Neuron (in vitro differentiated cells): ENCODE data around the gene RCOR1.
"Not testable (repeated sequence)": the region's sequence is repeated elsewhere in the genome, so short reads cannot be mapped to it uniquely, and the experiment has no call there.

Experiments
- H2AFZ ChIP-seq: one replicate; pipeline ENCODE4 v1.6.1; 2013; ENCODE audit warnings: low read depth, mild to moderate bottlenecking, inconsistent platforms, low read length, moderate library complexity
- H3K27me3 ChIP-seq: one replicate; pipeline ENCODE4 v1.6.1; 2013; ENCODE audit warnings: low read length; ENCODE audit not compliant: insufficient read depth
- H3K36me3 ChIP-seq: one replicate; pipeline ENCODE4 v1.6.1; 2013; ENCODE audit warnings: low read length; ENCODE audit not compliant: insufficient read depth
- H3K4me1 ChIP-seq: one replicate; pipeline ENCODE4 v1.6.1; 2013; ENCODE audit warnings: low read length; ENCODE audit not compliant: insufficient read depth
- H3K4me3 ChIP-seq: 2 replicates; pipeline ENCODE4 v1.5.1; 2013; ENCODE audit warnings: mild to moderate bottlenecking, low read length, moderate library complexity
- H3K9me3 ChIP-seq: one replicate; pipeline ENCODE4 v1.6.1; 2013; ENCODE audit warnings: low read length

RCOR1 gene

DNA sequence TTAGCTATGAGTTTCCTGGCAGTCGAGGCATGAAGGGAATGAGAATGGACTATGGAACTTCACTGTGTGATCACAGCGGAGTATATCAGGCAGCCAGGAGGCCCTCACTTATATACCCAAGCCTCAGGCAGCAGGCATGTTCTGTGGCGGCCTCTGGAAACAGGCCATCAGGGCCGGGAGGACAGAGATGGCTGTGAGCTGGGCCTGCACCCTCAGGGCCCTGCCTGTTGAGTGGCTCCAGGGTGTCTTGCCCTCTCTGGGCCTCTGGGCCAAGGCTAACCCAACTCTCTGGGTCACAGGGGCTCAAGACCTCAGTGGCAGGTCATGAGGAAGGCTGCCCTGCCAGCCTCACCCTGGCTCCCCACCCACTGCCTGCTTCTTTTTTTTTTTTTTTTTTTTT lies 33.9 kb upstream of the RCOR1 start:
- Histone ChIP-seq H2AFZ (no peak overlapping the region), H3K4me1 (no peaks in the 10 kb centered on the region), H3K9me3 (no peaks in the 10 kb centered on the region), H3K4me3 (no peak overlapping the region), H3K27me3 (peaks cover 13% of the 10 kb centered on the region), H3K36me3 (no peaks in the 10 kb centered on the region)

DNA sequence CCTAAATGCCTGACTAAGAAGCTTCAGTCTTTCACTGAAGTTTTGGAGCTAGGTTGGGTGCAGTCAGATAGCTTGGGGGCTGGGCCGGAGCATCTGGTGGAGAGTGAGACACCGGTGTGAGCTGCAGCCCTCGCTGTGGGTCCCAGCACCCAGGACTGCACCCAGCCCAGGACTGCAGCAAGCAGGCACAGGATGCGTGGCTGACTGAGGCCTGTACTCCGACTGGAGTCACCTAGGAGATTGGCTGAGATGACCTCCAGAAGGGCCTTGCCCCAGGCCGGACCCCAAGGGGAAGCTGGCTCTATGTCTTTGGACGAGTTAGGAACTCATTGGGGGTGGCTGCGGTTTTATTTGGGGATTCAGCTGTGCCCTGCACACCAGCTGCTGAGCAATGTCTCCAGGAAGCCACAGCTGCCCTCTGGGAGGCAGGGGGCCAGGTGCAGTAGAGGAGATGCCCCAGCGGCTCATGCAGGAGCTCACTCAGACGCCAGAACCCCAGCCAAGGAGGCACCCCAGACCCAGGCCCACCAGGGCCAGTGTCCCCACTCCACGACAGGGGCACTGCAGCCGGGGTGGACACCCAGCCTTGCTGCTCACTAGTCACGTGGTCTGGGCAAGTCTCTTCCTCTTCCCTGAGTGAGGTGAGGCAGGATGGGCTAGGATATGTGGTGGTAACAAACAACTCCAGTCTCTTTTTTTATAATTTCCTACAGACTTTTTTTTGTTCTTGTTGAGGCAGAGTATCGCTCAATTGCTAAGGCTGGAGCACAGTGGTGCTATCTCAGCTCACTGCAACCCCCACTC lies 31.8 kb upstream of the RCOR1 start:
- peaks cover 10% of the 10 kb centered on the region for H3K27me3 ChIP-seq
- no peaks in the 10 kb centered on the region for H3K4me1 ChIP-seq
- H3K4me3 ChIP-seq, result no peak overlapping the region
- peaks cover 2% of the 10 kb centered on the region for H3K9me3 ChIP-seq
- no peaks in the 10 kb centered on the region for H3K36me3 ChIP-seq
- no peak overlapping the region for H2AFZ ChIP-seq

DNA sequence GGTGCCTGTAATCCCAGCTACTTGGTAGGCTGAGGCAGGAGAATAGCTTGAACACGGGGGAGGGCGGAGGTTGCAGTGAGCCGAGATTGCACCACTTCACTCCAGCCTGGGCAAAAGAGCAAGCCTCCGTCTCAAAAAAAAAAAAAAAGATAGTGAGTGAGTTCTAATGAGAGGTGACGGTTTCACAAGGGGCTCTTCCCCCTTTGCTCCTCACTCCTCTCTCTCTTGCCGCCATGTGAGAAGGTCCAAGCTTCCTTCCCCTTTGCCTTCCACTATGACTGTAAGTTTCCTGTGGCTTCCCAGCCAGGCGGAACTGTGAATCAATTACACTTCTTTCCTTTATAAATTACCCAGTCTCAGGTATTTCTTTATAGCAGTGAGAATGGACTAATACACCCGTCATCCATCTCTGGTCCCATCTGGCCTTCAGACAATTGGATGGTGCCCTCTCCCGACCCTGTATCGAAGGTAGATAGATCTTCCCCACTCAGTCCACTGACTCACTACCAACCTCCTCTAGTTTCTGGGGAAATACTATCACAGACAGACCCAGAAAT lies 27.0 kb upstream of the RCOR1 start:
- no peak overlapping the region for H3K4me3 ChIP-seq
- H3K27me3 ChIP-seq, result no peaks in the 10 kb centered on the region
- H3K9me3 ChIP-seq, result peaks cover 2% of the 10 kb centered on the region
- no peak overlapping the region for H2AFZ ChIP-seq
- H3K36me3 ChIP-seq, result no peaks in the 10 kb centered on the region
- H3K4me1 ChIP-seq, result no peaks in the 10 kb centered on the region

DNA sequence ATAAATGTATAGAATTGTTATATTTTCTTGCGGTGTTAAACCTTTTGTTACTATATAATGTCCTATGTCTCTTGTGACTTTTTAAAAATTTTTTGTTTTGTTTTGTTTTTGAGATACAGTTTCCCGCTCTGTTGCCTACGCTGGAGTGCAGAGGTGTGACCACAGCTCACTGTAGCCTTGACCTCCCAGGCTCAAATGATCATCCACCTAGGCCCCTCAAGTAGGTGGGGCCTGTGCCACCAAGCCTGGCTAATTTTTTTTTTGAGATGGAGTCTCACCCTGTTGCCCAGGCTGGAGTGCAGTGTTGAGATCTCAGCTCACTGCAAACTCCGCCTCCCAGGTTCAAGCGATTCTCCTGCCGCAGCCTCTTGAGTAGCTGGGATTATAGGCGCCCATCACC lies 26.5 kb upstream of the RCOR1 start:
- Histone ChIP-seq H3K27me3 (no peaks in the 10 kb centered on the region), H2AFZ (no peak overlapping the region), H3K9me3 (peaks cover 2% of the 10 kb centered on the region), H3K4me3 (no peak overlapping the region), H3K36me3 (no peaks in the 10 kb centered on the region), H3K4me1 (no peaks in the 10 kb centered on the region)

DNA sequence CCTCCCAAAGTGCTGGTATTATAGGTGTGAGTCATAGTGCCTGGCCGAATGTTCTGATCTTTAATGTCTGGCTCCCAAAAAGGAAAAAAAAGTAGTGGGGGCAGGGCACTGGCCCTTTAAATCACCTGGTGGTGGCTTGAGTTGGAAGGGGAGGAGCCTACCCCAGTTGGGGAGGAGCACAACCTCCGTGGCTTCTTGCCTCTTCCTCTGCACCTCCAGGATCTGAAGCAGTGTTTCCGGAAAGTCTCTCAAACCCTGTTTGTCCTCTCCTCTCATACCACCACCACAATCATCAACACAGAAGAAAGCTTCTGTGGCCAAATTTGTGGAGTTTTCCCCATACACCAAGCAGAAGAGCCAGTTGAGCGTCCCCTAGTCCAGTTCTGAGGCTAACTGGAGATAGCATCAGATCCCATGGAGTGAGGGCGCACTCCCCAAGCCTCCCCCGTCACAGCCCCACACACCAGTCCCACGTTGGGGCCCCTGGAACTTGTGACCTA lies 24.3 kb upstream of the RCOR1 start:
- H3K9me3 ChIP-seq, result peaks cover 2% of the 10 kb centered on the region
- H3K27me3 ChIP-seq, result no peaks in the 10 kb centered on the region
- H2AFZ ChIP-seq, result no peak overlapping the region
- H3K4me1 ChIP-seq, result no peaks in the 10 kb centered on the region
- H3K4me3 ChIP-seq, result no peak overlapping the region
- H3K36me3 ChIP-seq, result no peaks in the 10 kb centered on the region

DNA sequence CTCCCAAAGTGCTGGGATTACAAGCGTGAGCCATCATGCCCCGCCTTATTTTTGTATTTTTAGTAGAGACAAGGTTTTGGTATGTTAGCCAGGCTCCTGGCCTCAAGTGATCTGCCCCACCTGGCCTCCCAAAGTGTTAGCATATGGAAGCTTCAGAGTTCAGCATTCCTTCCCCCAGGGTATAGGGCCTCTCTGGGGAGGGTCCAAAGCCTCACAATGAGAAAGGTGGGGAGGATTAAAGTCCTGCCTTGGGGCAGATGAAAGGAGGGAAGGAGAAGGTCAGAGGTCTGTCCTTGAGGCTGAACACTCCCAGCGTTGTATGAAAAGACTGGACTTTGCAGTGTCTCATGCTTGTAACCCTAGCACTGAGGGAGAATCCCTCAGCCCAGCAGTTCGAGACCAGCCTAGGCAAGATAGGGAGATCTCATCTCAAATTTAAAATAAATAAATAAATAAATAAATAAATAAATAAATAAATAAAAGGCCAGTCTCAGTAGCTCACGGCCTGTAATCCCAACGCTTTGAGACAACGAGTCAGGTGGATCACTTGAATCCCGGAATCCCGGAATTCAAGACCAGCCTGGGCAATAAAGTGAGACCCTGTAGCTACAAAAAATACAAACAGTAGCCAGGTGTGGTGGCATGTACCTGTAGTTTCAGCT lies 22.0 kb upstream of the RCOR1 start:
- no peaks in the 10 kb centered on the region for H3K36me3 ChIP-seq
- H3K4me1 ChIP-seq, result no peaks in the 10 kb centered on the region
- no peaks in the 10 kb centered on the region for H3K27me3 ChIP-seq
- H2AFZ ChIP-seq, result no peak overlapping the region
- H3K4me3 ChIP-seq, result no peak overlapping the region
- H3K9me3 ChIP-seq, result no peaks in the 10 kb centered on the region

DNA sequence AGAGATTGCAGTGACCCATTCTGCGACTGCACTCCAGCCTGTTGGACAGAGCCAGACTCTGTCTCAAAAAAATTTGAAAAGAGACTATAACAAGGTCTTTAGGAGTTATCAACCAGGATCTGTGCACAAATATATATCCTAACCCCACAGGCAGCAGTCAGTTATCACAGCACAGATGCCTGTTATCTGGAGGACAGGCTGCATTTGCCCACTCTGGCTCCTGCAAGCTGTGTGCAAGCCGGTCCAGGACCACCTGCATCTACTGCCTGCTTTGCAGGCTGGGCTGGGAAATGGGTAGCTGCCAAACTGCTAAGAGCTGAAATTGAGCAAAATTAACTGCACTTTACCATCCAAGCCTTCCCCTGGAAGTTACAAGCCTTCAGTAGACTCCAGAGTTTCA lies 21.4 kb upstream of the RCOR1 start:
- Histone ChIP-seq H3K9me3 (no peaks in the 10 kb centered on the region), H3K27me3 (no peaks in the 10 kb centered on the region), H3K4me3 (no peak overlapping the region), H3K4me1 (no peaks in the 10 kb centered on the region), H3K36me3 (no peaks in the 10 kb centered on the region), H2AFZ (no peak overlapping the region)

DNA sequence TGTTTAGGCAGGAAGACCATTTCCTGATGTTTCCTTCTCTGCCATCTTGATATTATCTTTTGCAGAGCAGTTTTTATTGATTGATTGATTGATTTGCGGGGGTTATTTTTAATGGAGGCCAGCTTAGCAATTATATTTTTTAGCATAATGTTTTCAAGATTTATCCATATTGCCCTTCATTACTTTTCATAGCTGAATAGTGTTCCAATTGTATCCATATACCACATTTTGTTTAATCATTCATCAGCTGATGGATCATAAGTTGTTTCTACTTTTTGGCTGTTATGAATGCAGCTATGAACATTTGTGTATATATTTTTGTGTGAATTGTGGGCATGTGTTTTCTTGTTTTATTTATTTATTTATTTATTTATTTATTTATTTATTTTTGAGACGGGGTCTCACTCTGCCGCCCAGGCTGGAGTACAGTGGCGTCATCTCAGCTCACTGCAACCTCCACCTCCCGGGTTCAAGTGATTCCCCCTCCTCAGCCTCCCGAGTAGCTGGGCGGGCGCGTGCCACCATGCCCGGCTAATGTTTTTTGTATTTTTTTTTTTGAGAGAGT lies 20.9 kb upstream of the RCOR1 start:
- Histone ChIP-seq H3K4me1 (no peaks in the 10 kb centered on the region), H3K36me3 (no peaks in the 10 kb centered on the region), H3K9me3 (no peaks in the 10 kb centered on the region), H3K27me3 (no peaks in the 10 kb centered on the region), H3K4me3 (no peak overlapping the region), H2AFZ (no peak overlapping the region)

DNA sequence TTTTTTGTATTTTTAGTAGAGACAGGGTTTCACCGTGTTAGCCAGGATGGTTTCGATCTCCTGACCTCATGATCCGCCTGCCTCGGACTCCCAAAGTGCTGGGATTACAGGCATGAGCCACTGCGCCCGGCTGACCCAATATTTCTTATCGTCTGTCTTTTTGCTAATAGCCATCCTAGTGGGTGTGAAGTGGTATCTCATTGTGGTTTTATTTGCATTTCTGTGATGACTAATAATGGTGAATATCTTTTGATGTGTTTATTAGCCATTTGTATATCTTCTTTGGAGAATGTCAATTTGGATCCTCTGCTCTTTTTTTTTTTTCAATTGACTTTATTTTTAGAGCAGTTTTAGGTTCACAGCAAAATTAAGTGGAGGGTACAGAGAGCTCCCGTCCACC lies 19.3 kb upstream of the RCOR1 start:
- H3K27me3 ChIP-seq, H2AFZ ChIP-seq, H3K4me3 ChIP-seq, H3K36me3 ChIP-seq, H3K4me1 ChIP-seq, H3K9me3 ChIP-seq: not testable (repeated sequence)

DNA sequence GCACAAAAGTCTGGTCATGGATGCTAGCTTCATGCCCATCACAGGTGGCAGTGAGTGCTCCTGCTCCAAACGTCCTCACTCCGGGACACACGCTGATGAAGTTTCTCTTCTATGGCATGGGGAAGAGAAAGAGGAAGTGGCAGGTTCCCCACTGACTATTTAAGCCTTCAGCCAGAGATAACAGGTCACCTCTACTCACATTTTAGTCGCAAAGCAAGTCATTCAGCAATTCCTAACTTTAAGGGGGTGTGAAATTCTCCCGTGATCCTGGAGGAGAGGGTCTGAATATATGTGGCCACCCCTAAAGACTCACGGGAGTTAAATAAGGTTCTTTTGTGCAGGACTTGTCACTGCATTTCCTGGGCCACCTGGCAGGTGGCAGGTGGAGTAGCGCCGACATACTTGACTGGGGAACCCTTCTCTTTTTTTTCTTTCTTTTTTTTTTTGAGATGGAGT lies 18.8 kb upstream of the RCOR1 start:
- Histone ChIP-seq H3K36me3 (no peaks in the 10 kb centered on the region), H3K27me3 (no peaks in the 10 kb centered on the region), H3K9me3 (no peaks in the 10 kb centered on the region), H3K4me3 (no peak overlapping the region), H3K4me1 (no peaks in the 10 kb centered on the region), H2AFZ (no peak overlapping the region)

DNA sequence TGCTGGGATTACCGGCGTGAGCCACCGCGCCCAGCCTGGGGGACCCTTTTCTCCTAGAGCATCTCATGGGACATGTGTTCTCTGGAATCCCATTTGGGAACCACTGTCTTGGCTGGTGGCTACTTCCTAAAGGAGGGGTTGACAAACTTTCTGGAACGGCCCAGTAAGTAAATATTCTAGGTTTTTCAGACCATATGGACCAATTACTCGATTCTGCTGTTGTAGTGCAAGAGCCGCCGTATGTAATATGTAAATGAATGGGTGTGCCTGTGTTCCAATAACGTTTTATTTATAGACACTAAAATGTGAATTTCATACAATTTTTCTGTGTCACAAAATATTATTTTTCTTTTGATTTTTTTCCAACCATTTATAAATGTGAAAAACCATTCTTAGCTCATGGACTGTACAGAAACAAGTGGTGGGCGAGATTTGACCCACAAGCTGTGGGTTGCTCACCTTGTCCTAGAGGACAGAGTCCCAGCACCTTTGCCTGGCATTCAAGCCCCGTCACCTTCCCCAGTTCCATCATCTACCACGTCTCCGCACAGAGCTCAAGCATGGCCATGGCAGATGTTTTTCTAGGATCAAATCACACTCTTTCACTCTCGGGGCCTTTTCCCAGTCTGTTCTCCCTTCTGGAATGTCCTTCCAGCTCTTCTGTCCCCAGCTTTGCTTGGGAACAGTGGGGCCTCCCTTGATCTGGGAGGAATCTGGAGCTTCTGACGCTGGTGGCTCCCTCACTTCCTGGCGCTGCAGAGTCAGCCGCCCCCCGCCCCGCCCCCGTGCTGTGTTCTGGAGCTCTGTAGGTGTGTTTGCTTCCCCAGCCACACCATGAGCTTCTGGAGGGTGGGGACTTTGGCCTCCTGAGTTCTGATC lies 17.9 kb upstream of the RCOR1 start:
- Histone ChIP-seq H2AFZ (no peak overlapping the region), H3K4me1 (no peaks in the 10 kb centered on the region), H3K36me3 (no peaks in the 10 kb centered on the region), H3K27me3 (no peaks in the 10 kb centered on the region), H3K4me3 (no peak overlapping the region), H3K9me3 (no peaks in the 10 kb centered on the region)

DNA sequence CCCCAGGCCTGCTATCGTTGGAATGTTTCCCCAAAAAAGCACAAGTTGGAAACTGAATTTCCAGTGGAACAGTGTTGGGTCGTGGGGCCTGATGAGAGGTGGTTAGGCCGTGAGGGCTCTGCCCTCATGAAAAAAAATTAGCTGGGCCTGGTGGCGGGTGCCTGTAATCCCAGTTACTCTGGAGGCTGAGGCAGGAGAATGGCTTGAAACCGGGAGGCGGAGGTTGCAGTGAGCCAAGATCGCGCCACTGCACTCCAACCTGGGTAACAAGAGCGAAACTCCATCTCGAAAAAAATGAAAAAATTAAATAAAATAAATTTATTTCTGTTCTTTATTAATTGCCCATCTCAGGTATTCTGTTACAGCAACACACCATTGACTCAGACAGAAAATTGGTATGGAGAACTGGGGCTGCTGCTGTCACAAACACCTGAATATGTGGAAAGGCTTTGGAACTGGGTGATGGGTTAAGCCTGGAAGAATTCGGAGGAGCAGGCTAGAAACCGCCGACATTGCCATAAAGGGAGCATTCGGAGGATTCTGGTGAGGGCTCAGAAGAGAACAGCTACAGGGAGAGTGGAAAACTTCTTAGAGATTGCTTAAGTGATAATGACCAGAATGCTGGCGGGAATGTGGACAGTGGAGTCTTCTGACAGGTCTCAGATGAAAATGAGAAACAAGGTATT lies 17.1 kb upstream of the RCOR1 start:
- Histone ChIP-seq H3K36me3 (no peaks in the 10 kb centered on the region), H3K4me3 (no peak overlapping the region), H3K4me1 (no peaks in the 10 kb centered on the region), H3K27me3 (peaks cover 2% of the 10 kb centered on the region), H3K9me3 (no peaks in the 10 kb centered on the region), H2AFZ (no peak overlapping the region)
